H1 (cell line): ENCODE results near the gene MRPS18B.

Experiments
- ATF3 ChIP-seq: IDR thresholded peaks from 2 replicates; pipeline ENCODE4 v1.6.1; 2011; ENCODE audit warnings: low read depth, mild to moderate bottlenecking, low read length; ENCODE audit not compliant: insufficient read depth
- CBX8 ChIP-seq: fragments of 300-800, 300-1000 bp; sonication (generic); IDR thresholded peaks from 2 replicates; pipeline ENCODE4 v1.7.1; 2016; ENCODE audit warnings: low read depth, low read length, borderline replicate concordance
- CEBPB ChIP-seq: IDR thresholded peaks from 2 replicates; pipeline ENCODE4 v1.6.1; 2012; ENCODE audit warnings: low read depth, low read length
- CHD1 ChIP-seq: IDR thresholded peaks from 2 replicates; pipeline ENCODE4 v1.6.1; 2012; ENCODE audit warnings: low read depth, low read length, improper control_type of control experiment
- CHD2 ChIP-seq: IDR thresholded peaks from 2 replicates; pipeline ENCODE4 v1.6.1; 2012; ENCODE audit warnings: low read length, improper control_type of control experiment
- CTCF ChIP-seq, 3 experiments: IDR thresholded peaks; 1 replicate in 2 of 3; 2 replicates in 1 of 3; pipeline versions ENCODE4 v1.5.1 to v1.6.1; 2011; ENCODE audit warnings: low read length in 3 of 3, mild to moderate bottlenecking in 3 of 3, inconsistent platforms in 2 of 3, low read depth in 1 of 3, moderate library complexity in 1 of 3; ENCODE audit not compliant: insufficient read depth in 1 of 3; ENCODE audit errors: control extremely low read depth in 1 of 3
- EZH2 ChIP-seq: fragments of 200-600 bp; sonication (generic); IDR thresholded peaks from 2 replicates; pipeline ENCODE4 v1.7.1; 2012; ENCODE audit warnings: low read depth, mild to moderate bottlenecking, moderate library complexity, low read length, inconsistent platforms; ENCODE audit not compliant: severe bottlenecking
- HDAC2 ChIP-seq, 2 experiments: fragments of 300-600 bp in 1 of 2; sonication (generic) in 1 of 2; IDR thresholded peaks; 2 replicates each; pipeline ENCODE4 v1.6.1; 2011 to 2012; ENCODE audit warnings: low read depth in 2 of 2, low read length in 2 of 2, mild to moderate bottlenecking in 2 of 2, moderate library complexity in 2 of 2, borderline replicate concordance in 1 of 2, inconsistent platforms in 1 of 2
- JUND ChIP-seq: IDR thresholded peaks from 2 replicates; pipeline ENCODE4 v1.6.1; 2011; ENCODE audit warnings: mild to moderate bottlenecking, improper control_type of control experiment, low read length
- POLR2A ChIP-seq, 2 experiments: IDR thresholded peaks; 1 replicate in 1 of 2; 2 replicates in 1 of 2; pipeline ENCODE4 v1.6.1; 2011; ENCODE audit warnings: low read depth in 2 of 2, low read length in 2 of 2, mild to moderate bottlenecking in 2 of 2; ENCODE audit errors: control extremely low read depth in 1 of 2
- POLR2AphosphoS5 ChIP-seq: IDR thresholded peaks from 2 replicates; pipeline ENCODE4 v1.6.1; 2011; ENCODE audit warnings: low read depth, low read length
- SRF ChIP-seq: IDR thresholded peaks from 2 replicates; pipeline ENCODE4 v1.6.1; 2011; ENCODE audit warnings: mild to moderate bottlenecking, low read depth, low read length, moderate library complexity
- SUZ12 ChIP-seq: fragments of 200-600 bp; sonication (generic); IDR thresholded peaks from 2 replicates; pipeline ENCODE4 v1.6.1; 2012; ENCODE audit warnings: mild to moderate bottlenecking, inconsistent platforms, low read length, moderate library complexity, mixed read lengths
- YY1 ChIP-seq: IDR thresholded peaks from 2 replicates; pipeline ENCODE4 v1.6.1; 2011; ENCODE audit warnings: low read depth, mild to moderate bottlenecking, low read length

GRCh38 chr6:30619561-30619960, 1.9 kb downstream of the MRPS18B start:
- TF ChIP-seq CEBPB (no peak), POLR2AphosphoS5 (no peak), CTCF (IDR thresholded peaks at IDR 0.05; ENCODE audit: control extremely low read depth in 1 of 3, insufficient read depth in 1 of 3, low read depth in 1 of 3, low read length in 3 of 3) (no peak), CHD1 (no peak), HDAC2 (IDR thresholded peaks at IDR 0.05; ENCODE audit: borderline replicate concordance in 1 of 2, low read depth in 2 of 2, low read length in 2 of 2) (no peak), EZH2 (no peak), POLR2A (IDR thresholded peaks at IDR 0.05; ENCODE audit: control extremely low read depth in 1 of 2, low read depth in 2 of 2, low read length in 2 of 2) (no peak), SRF (no peak), JUND (no peak), YY1 (no peak), ATF3 (no peak), SUZ12 (no peak), CBX8 (no peak), CHD2 (no peak)
